ENCODE measurements around the gene ITPKB. TPM values are rescaled to one million over a fixed set of nuclear protein-coding genes. Genes with fewer than 3 reads are reported as not detected.
A peak's percentile ranks its signal among the peaks of the same experiment; 100 is the strongest.

The ITPKB gene
- polyA plus RNA-seq, 4 donors = 24.4 to 25.2 (median 24.8) TPM

GRCh38 chr1:226688056-226688748 is 50.9 kb downstream of the ITPKB start:
- DNase-seq (ENCODE audit: low read depth in 4 of 4, low spot score in 3 of 4) = no peak

- DNase-seq (ENCODE audit: low read depth in 4 of 4, low spot score in 3 of 4) = no peak
Observed at GRCh38 chr1:226687426-226687825, 51.7 kb downstream of the ITPKB start.

GRCh38 chr1:226686440-226687425 is 52.3 kb downstream of the ITPKB start:
- DNase-seq (ENCODE audit: low read depth in 4 of 4, low spot score in 3 of 4) = no peak

- no peak for DNase-seq (ENCODE audit: low read depth in 4 of 4, low spot score in 3 of 4)
Observed at GRCh38 chr1:226685196-226685820, 53.8 kb downstream of the ITPKB start.

GRCh38 chr1:226684026-226684425 is 55.1 kb downstream of the ITPKB start:
- no peak for DNase-seq (ENCODE audit: low read depth in 4 of 4, low spot score in 3 of 4)

- no peak for DNase-seq (ENCODE audit: low read depth in 4 of 4, low spot score in 3 of 4)
Observed at GRCh38 chr1:226682871-226683814, 55.9 kb downstream of the ITPKB start.

- no peak for DNase-seq (ENCODE audit: low read depth in 4 of 4, low spot score in 3 of 4)
Observed at GRCh38 chr1:226681652-226682493, 57.2 kb downstream of the ITPKB start.

GRCh38 chr1:226680653-226681052 is 58.4 kb downstream of the ITPKB start:
- DNase-seq (ENCODE audit: low read depth in 4 of 4, low spot score in 3 of 4) = no peak

GRCh38 chr1:226679853-226680516 is 59.1 kb downstream of the ITPKB start:
- peak; percentile 63 to 79 (median 73) for DNase-seq (ENCODE audit: low read depth in 4 of 4, low spot score in 3 of 4)

GRCh38 chr1:226679262-226679661 is 59.8 kb downstream of the ITPKB start:
- no peak for DNase-seq (ENCODE audit: low read depth in 4 of 4, low spot score in 3 of 4)

- no peak for DNase-seq (ENCODE audit: low read depth in 4 of 4, low spot score in 3 of 4)
Observed at GRCh38 chr1:226678701-226679100, 60.4 kb downstream of the ITPKB start.

GRCh38 chr1:226678251-226678650 is 60.8 kb downstream of the ITPKB start:
- no peak for DNase-seq (ENCODE audit: low read depth in 4 of 4, low spot score in 3 of 4)

GRCh38 chr1:226677027-226678020 is 61.8 kb downstream of the ITPKB start:
- no peak for DNase-seq (ENCODE audit: low read depth in 4 of 4, low spot score in 3 of 4)

- no peak for DNase-seq (ENCODE audit: low read depth in 4 of 4, low spot score in 3 of 4)
Observed at GRCh38 chr1:226676381-226676780, 62.7 kb downstream of the ITPKB start.

- no peak for DNase-seq (ENCODE audit: low read depth in 4 of 4, low spot score in 3 of 4)
Observed at GRCh38 chr1:226675715-226676357, 63.2 kb downstream of the ITPKB start.

- DNase-seq (ENCODE audit: low read depth in 4 of 4, low spot score in 3 of 4) = no peak
Observed at GRCh38 chr1:226674892-226675714, 64.0 kb downstream of the ITPKB start.

Data from right renal pelvis (tissue), 4 donors.